OCI-LY3 (cell line): ENCODE measurements around the gene GPX5.

Source experiments
- EZH2phosphoT487 ChIP-seq: fragments of 200-600 bp; shearing (Covaris generic); IDR thresholded peaks from 2 replicates; pipeline ENCODE4 v1.6.1; 2018; ENCODE audit warnings: antibody characterized with exemption, mixed run types, low read depth
- TF ChIP-seq, protein P1 (sequence below): fragments of 200-600, 300-600 bp; sonication (generic); IDR thresholded peaks from 2 replicates; pipeline ENCODE4 v1.5.1; 2014; ENCODE audit warnings: antibody characterized with exemption, low read length, low read depth

DNA sequence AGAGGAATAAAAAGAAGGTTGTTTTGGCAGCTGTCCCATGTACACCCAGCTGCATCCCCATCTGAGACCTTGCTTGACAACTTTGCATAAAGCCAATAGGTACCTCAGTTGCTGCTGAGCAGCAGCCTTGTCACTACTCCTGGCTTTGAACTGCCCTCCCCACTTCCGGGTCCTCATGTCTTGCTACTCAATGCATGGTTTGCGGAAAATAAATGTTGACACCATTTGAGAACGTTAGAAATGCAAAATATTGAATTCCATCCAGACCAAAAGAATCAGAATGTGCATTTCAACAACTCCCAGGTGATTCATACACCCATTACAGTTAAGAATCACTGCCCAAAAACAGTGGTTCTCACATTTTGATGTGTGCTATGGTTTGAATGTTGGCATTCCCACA, 32.9 kb downstream of the GPX5 start:
- TF ChIP-seq, protein P1, sequence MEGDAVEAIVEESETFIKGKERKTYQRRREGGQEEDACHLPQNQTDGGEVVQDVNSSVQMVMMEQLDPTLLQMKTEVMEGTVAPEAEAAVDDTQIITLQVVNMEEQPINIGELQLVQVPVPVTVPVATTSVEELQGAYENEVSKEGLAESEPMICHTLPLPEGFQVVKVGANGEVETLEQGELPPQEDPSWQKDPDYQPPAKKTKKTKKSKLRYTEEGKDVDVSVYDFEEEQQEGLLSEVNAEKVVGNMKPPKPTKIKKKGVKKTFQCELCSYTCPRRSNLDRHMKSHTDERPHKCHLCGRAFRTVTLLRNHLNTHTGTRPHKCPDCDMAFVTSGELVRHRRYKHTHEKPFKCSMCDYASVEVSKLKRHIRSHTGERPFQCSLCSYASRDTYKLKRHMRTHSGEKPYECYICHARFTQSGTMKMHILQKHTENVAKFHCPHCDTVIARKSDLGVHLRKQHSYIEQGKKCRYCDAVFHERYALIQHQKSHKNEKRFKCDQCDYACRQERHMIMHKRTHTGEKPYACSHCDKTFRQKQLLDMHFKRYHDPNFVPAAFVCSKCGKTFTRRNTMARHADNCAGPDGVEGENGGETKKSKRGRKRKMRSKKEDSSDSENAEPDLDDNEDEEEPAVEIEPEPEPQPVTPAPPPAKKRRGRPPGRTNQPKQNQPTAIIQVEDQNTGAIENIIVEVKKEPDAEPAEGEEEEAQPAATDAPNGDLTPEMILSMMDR, result no peak
- no peak for TF ChIP-seq EZH2phosphoT487
